ENCODE results near the gene LCA5. TPM values are rescaled to one million over a fixed set of nuclear protein-coding genes. Genes with fewer than 3 reads are reported as not detected.
"Not testable (repeated sequence)": the region's sequence is repeated elsewhere in the genome, so short reads cannot be mapped to it uniquely, and the experiment has no call there.

Gene LCA5
- total and polyA plus RNA-seq, 5 donors from 2014 or later = 0.08 to 0.30 (median 0.17) TPM; not detected in 2

DNA sequence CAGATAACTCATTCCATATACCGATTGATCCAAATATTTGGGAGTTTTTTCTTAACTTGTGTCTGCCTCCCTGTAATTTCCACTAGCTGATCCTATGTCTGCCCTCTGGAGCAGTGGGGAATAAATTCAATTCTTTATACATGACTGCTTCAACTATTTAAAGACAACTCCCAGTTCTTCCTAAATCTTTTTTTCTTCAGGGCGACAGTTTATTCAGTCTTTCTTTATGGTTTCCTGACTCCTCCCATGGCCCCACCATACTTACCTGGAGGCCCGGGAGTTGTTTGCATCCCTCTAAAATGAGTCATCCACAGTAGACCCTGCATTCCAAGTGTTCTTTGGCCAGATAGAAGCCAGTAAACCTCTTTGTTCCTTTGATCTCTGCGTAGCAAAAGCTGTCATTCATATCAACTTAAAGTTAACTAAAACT, 73.6 kb downstream of the LCA5 start:
- no peaks in the 10 kb centered on the region for H3K9me3 ChIP-seq (ENCODE audit: control insufficient read depth in 2 of 2, low read length in 2 of 2)
- ATAC-seq (ENCODE audit: low read depth in 2 of 2) (no peak), DNase-seq (no peak)
- no peak overlapping the region for H3K4me3 ChIP-seq (ENCODE audit: low read depth, low read length)
- Mint-ChIP-seq H3K36me3 (no peaks in the 10 kb centered on the region), H3K27ac (no peak overlapping the region), H3K4me1 (no peaks in the 10 kb centered on the region), H3K9me3 (peaks cover 0 to 2% (median 0%) of the 10 kb centered on the region in 7 donors), H3K4me3 (peak overlapping the region in 1 of 4 donors; percentile 43), H3K27me3 (peaks cover under 1% of the 10 kb centered on the region)
- no peaks in the 10 kb centered on the region for H3K4me1 ChIP-seq (ENCODE audit: control insufficient read depth, insufficient read depth, low read length, poor library complexity, severe bottlenecking)
- no peaks in the 10 kb centered on the region for H3K36me3 ChIP-seq (ENCODE audit: control insufficient read depth, insufficient read depth, low read length)
- no peak overlapping the region for H3K27ac ChIP-seq (ENCODE audit: insufficient read depth, low read length, poor library complexity, severe bottlenecking)
- no peaks in the 10 kb centered on the region for H3K27me3 ChIP-seq (ENCODE audit: control insufficient read depth, insufficient read depth, low read length)

- Mint-ChIP-seq H3K4me3 (no peak overlapping the region), H3K9me3 (peaks cover 0 to 2% (median 0%) of the 10 kb centered on the region in 7 donors), H3K36me3 (no peaks in the 10 kb centered on the region), H3K27me3 (no peaks in the 10 kb centered on the region), H3K27ac (no peak overlapping the region), H3K4me1 (no peaks in the 10 kb centered on the region)
- no peaks in the 10 kb centered on the region for H3K9me3 ChIP-seq (ENCODE audit: control insufficient read depth in 2 of 2, low read length in 2 of 2)
- H3K27ac ChIP-seq (ENCODE audit: insufficient read depth, low read length, poor library complexity, severe bottlenecking) = no peak overlapping the region
- no peaks in the 10 kb centered on the region for H3K4me1 ChIP-seq (ENCODE audit: control insufficient read depth, insufficient read depth, low read length, poor library complexity, severe bottlenecking)
- DNase-seq (no peak), ATAC-seq (ENCODE audit: low read depth in 2 of 2) (no peak)
- no peak overlapping the region for H3K4me3 ChIP-seq (ENCODE audit: low read depth, low read length)
- H3K27me3 ChIP-seq (ENCODE audit: control insufficient read depth, insufficient read depth, low read length) = no peaks in the 10 kb centered on the region
- no peaks in the 10 kb centered on the region for H3K36me3 ChIP-seq (ENCODE audit: control insufficient read depth, insufficient read depth, low read length)
Measured at GRCh38 chr6:79461205-79461604, 76.0 kb downstream of the LCA5 start.

DNA sequence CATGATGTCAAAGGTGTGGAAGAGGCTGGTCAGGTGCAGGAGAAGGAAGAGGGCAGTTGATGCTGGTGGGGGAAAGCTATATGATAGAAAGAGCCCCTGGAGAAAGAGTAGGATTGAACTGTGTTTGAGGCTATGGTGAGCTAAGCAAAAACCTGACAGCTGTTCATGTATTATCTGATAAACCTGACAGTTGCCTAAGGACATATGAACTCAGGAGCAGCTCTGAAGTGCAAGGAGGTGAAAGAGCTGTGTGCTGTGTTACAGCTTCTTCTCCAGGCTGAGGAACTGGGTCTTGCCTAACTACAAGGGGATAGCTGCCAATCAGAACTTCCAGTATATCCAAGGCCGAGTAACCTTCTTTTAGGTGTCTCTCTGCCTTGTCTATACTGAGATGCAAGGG, 81.8 kb downstream of the LCA5 start:
- DNase-seq (no peak), ATAC-seq (ENCODE audit: low read depth in 2 of 2) (no peak)
- Mint-ChIP-seq H3K9me3 (peaks cover 0 to 6% (median 0%) of the 10 kb centered on the region in 7 donors), H3K27me3 (no peaks in the 10 kb centered on the region), H3K4me1 (no peaks in the 10 kb centered on the region), H3K4me3 (no peak overlapping the region), H3K27ac (no peak overlapping the region), H3K36me3 (no peaks in the 10 kb centered on the region)
- Histone ChIP-seq H3K4me1 (ENCODE audit: control insufficient read depth, insufficient read depth, low read length, poor library complexity, severe bottlenecking) (no peaks in the 10 kb centered on the region), H3K4me3 (ENCODE audit: low read depth, low read length) (no peak overlapping the region), H3K9me3 (ENCODE audit: control insufficient read depth in 2 of 2, low read length in 2 of 2) (no peaks in the 10 kb centered on the region), H3K27ac (ENCODE audit: insufficient read depth, low read length, poor library complexity, severe bottlenecking) (no peak overlapping the region), H3K27me3 (ENCODE audit: control insufficient read depth, insufficient read depth, low read length) (no peaks in the 10 kb centered on the region), H3K36me3 (ENCODE audit: control insufficient read depth, insufficient read depth, low read length) (no peaks in the 10 kb centered on the region)

DNA sequence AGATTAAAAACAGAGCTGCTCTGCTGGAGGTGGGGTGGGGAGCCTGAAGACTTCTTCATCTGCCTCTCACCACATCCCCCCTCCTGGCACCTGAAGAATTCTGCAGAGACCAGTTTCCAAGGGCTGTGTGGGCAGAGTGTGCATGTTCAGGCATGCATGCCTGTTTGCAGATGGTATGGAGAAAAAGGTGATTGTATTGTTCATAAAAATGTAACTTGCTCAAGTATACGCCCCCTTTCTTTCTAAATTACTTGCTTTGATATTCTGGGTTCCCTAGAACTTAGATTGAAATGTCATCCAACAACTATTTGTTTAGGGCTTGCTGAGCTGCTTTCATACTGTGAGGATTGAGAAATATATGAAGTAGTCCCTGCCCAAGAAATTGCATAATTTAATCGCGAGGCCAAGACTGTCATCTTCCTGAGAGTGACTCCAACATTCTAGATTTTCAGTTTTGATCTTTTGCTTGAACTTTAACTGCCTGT, 83.6 kb downstream of the LCA5 start:
- no peaks in the 10 kb centered on the region for H3K9me3 ChIP-seq (ENCODE audit: control insufficient read depth in 2 of 2, low read length in 2 of 2)
- DNase-seq (no peak), ATAC-seq (ENCODE audit: low read depth in 2 of 2) (no peak)
- no peaks in the 10 kb centered on the region for H3K4me1 ChIP-seq (ENCODE audit: control insufficient read depth, insufficient read depth, low read length, poor library complexity, severe bottlenecking)
- H3K27me3 ChIP-seq (ENCODE audit: control insufficient read depth, insufficient read depth, low read length) = no peaks in the 10 kb centered on the region
- no peak overlapping the region for H3K4me3 ChIP-seq (ENCODE audit: low read depth, low read length)
- H3K9me3 Mint-ChIP-seq = peaks cover 0 to 8% (median 0%) of the 10 kb centered on the region in 7 donors
- H3K27me3 Mint-ChIP-seq = no peaks in the 10 kb centered on the region
- no peaks in the 10 kb centered on the region for H3K36me3 ChIP-seq (ENCODE audit: control insufficient read depth, insufficient read depth, low read length)
- no peak overlapping the region for H3K4me3 Mint-ChIP-seq
- H3K27ac Mint-ChIP-seq = no peak overlapping the region
- no peaks in the 10 kb centered on the region for H3K4me1 Mint-ChIP-seq
- no peak overlapping the region for H3K27ac ChIP-seq (ENCODE audit: insufficient read depth, low read length, poor library complexity, severe bottlenecking)
- no peaks in the 10 kb centered on the region for H3K36me3 Mint-ChIP-seq

GRCh38 chr6:79450984-79451383, 86.2 kb downstream of the LCA5 start:
- no peaks in the 10 kb centered on the region for H3K36me3 ChIP-seq (ENCODE audit: control insufficient read depth, insufficient read depth, low read length)
- H3K27ac ChIP-seq (ENCODE audit: insufficient read depth, low read length, poor library complexity, severe bottlenecking) = no peak overlapping the region
- H3K4me3 ChIP-seq (ENCODE audit: low read depth, low read length) = no peak overlapping the region
- peaks cover 0 to 8% (median 0%) of the 10 kb centered on the region in 7 donors for H3K9me3 Mint-ChIP-seq
- no peak overlapping the region for H3K27ac Mint-ChIP-seq
- H3K27me3 Mint-ChIP-seq = no peaks in the 10 kb centered on the region
- no peaks in the 10 kb centered on the region for H3K4me1 Mint-ChIP-seq
- H3K27me3 ChIP-seq (ENCODE audit: control insufficient read depth, insufficient read depth, low read length) = no peaks in the 10 kb centered on the region
- H3K4me1 ChIP-seq (ENCODE audit: control insufficient read depth, insufficient read depth, low read length, poor library complexity, severe bottlenecking) = no peaks in the 10 kb centered on the region
- H3K9me3 ChIP-seq (ENCODE audit: control insufficient read depth in 2 of 2, low read length in 2 of 2) = no peaks in the 10 kb centered on the region
- ATAC-seq (ENCODE audit: low read depth in 2 of 2) = no peak
- H3K4me3 Mint-ChIP-seq = no peak overlapping the region
- no peaks in the 10 kb centered on the region for H3K36me3 Mint-ChIP-seq
- no peak for DNase-seq

DNA sequence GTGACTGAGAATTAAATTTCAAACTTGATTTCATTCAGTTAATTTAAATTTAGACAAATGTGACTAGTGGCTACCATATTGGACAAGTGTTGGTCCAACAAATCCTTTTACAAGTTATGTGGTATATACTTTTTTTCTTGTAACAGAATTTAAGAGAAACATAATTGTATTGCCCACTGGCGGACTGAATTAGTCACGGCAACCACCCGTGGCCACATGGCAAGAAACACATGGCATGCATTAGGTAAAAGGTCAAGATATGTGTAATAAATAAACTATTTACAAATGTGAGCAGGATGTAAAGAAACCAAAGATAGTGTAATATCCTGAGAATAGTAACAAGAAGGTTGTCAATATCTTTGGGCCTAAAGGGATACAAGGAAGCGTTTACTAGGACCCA, 91.2 kb downstream of the LCA5 start:
- ATAC-seq (ENCODE audit: low read depth in 2 of 2) = no peak
- H3K27me3 Mint-ChIP-seq = no peaks in the 10 kb centered on the region
- peaks cover 3% of the 10 kb centered on the region for H3K36me3 Mint-ChIP-seq

DNA sequence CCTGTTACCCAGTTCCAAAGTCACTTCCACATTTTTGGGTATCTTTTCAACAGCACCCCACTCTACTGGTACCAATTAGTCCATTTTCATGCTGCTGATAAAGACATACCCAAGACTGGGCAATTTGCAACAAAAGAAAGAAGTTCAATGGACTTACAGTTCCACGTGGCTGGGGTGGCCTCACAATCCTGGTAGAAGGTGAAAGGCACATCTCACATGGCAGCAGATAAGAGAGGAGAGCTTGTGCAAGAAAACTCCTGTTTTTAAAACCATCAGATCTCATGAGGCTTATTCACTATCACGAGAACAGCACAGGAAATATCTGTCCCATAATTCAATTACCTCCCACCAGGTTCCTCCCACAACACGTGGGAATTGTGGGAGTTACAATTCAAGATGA, 93.4 kb downstream of the LCA5 start:
- H3K36me3 Mint-ChIP-seq; H3K36me3 ChIP-seq (ENCODE audit: control insufficient read depth, insufficient read depth, low read length); H3K4me3 Mint-ChIP-seq; H3K4me1 ChIP-seq (ENCODE audit: control insufficient read depth, insufficient read depth, low read length, poor library complexity, severe bottlenecking); H3K27me3 ChIP-seq (ENCODE audit: control insufficient read depth, insufficient read depth, low read length); H3K27me3 Mint-ChIP-seq; DNase-seq; ATAC-seq (ENCODE audit: low read depth in 2 of 2); H3K4me1 Mint-ChIP-seq; H3K9me3 ChIP-seq (ENCODE audit: control insufficient read depth in 2 of 2, low read length in 2 of 2); H3K27ac Mint-ChIP-seq; H3K4me3 ChIP-seq (ENCODE audit: low read depth, low read length); H3K27ac ChIP-seq (ENCODE audit: insufficient read depth, low read length, poor library complexity, severe bottlenecking): not testable (repeated sequence)
- H3K9me3 Mint-ChIP-seq = peaks cover 0 to 14% (median 1%) of the 10 kb centered on the region in 7 donors

More for the DNA sequence above, 91.2 kb downstream of the LCA5 start:
- Histone ChIP-seq H3K27ac (ENCODE audit: insufficient read depth, low read length, poor library complexity, severe bottlenecking) (no peak overlapping the region), H3K9me3 (ENCODE audit: control insufficient read depth in 2 of 2, low read length in 2 of 2) (no peaks in the 10 kb centered on the region), H3K4me3 (ENCODE audit: low read depth, low read length) (no peak overlapping the region), H3K27me3 (ENCODE audit: control insufficient read depth, insufficient read depth, low read length) (no peaks in the 10 kb centered on the region), H3K4me1 (ENCODE audit: control insufficient read depth, insufficient read depth, low read length, poor library complexity, severe bottlenecking) (no peaks in the 10 kb centered on the region), H3K36me3 (ENCODE audit: control insufficient read depth, insufficient read depth, low read length) (no peaks in the 10 kb centered on the region)
- no peaks in the 10 kb centered on the region for H3K4me1 Mint-ChIP-seq
- H3K27ac Mint-ChIP-seq = no peak overlapping the region
- peaks cover 0 to 12% (median 2%) of the 10 kb centered on the region in 7 donors for H3K9me3 Mint-ChIP-seq
- H3K4me3 Mint-ChIP-seq = no peak overlapping the region
- no peak for DNase-seq

DNA sequence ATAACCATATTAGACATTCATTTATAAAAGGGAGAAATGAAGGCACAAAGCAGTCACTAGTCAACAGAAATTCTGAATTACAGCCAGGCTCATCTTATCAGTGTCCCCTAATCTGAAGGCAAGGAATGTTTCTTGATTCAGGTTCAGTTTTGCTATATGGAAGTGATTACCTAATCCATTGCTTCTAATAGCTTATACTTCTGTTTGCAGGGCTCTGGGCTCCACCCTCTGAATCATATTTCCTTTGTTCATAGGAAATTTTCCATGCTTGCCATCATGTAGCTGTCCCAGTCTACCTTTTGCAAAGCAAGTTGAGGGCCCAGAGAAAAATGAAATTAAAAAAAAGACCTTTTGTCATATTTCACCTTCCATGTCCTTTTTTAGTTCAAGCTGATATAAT, 96.0 kb downstream of the LCA5 start:
- H3K9me3 Mint-ChIP-seq = peaks cover 0 to 14% (median 1%) of the 10 kb centered on the region in 7 donors
- Histone ChIP-seq H3K27ac (ENCODE audit: insufficient read depth, low read length, poor library complexity, severe bottlenecking) (no peak overlapping the region), H3K4me3 (ENCODE audit: low read depth, low read length) (no peak overlapping the region), H3K36me3 (ENCODE audit: control insufficient read depth, insufficient read depth, low read length) (no peaks in the 10 kb centered on the region), H3K27me3 (ENCODE audit: control insufficient read depth, insufficient read depth, low read length) (no peaks in the 10 kb centered on the region), H3K9me3 (ENCODE audit: control insufficient read depth in 2 of 2, low read length in 2 of 2) (no peaks in the 10 kb centered on the region), H3K4me1 (ENCODE audit: control insufficient read depth, insufficient read depth, low read length, poor library complexity, severe bottlenecking) (no peaks in the 10 kb centered on the region)
- H3K27me3 Mint-ChIP-seq = no peaks in the 10 kb centered on the region
- H3K36me3 Mint-ChIP-seq = peaks cover 3% of the 10 kb centered on the region
- H3K4me3 Mint-ChIP-seq = no peak overlapping the region
- no peaks in the 10 kb centered on the region for H3K4me1 Mint-ChIP-seq
- DNase-seq = no peak
- no peak for ATAC-seq (ENCODE audit: low read depth in 2 of 2)
- no peak overlapping the region for H3K27ac Mint-ChIP-seq

Measured in CD4-positive, CD25-positive, alpha-beta regulatory T cell (primary cell).